Ectodermal cell (in vitro differentiated cells): ENCODE data around the gene RELL2.
"Not testable (repeated sequence)": the region's sequence is repeated elsewhere in the genome, so short reads cannot be mapped to it uniquely, and the experiment has no call there.

Experiments
- H3K27ac ChIP-seq: 2 replicates; pipeline ENCODE4 v1.7.0; 2013; ENCODE audit warnings: mild to moderate bottlenecking, low read depth, low read length; ENCODE audit not compliant: insufficient read depth, poor library complexity, severe bottlenecking
- H3K27me3 ChIP-seq: 2 replicates; pipeline ENCODE4 v1.7.0; 2013; ENCODE audit warnings: mild to moderate bottlenecking, low read length; ENCODE audit not compliant: insufficient read depth, control insufficient read depth, poor library complexity, severe bottlenecking
- H3K36me3 ChIP-seq: one replicate; pipeline ENCODE4 v1.7.0; 2013; ENCODE audit warnings: low read length; ENCODE audit not compliant: control insufficient read depth, insufficient read depth
- H3K4me1 ChIP-seq: one replicate; pipeline ENCODE4 v1.7.0; 2013; ENCODE audit warnings: low read length; ENCODE audit not compliant: control insufficient read depth, insufficient read depth
- H3K4me3 ChIP-seq: 2 replicates; pipeline ENCODE4 v1.7.0; 2013; ENCODE audit warnings: low read depth, low read length, control low read depth; ENCODE audit not compliant: insufficient read depth
- H3K9me3 ChIP-seq: 2 replicates; pipeline ENCODE4 v1.7.0; 2013; ENCODE audit warnings: mild to moderate bottlenecking, low read length, moderate library complexity; ENCODE audit not compliant: control insufficient read depth
- WGBS, 2 experiments: methylation state at CpG; one replicate each; pipeline ENCODE4 v1.1.7; 2013; ENCODE audit warnings: missing lambda C conversion rate in 2 of 2; 5-methylcytosine and 5-hydroxymethylcytosine counted together

The RELL2 gene

DNA sequence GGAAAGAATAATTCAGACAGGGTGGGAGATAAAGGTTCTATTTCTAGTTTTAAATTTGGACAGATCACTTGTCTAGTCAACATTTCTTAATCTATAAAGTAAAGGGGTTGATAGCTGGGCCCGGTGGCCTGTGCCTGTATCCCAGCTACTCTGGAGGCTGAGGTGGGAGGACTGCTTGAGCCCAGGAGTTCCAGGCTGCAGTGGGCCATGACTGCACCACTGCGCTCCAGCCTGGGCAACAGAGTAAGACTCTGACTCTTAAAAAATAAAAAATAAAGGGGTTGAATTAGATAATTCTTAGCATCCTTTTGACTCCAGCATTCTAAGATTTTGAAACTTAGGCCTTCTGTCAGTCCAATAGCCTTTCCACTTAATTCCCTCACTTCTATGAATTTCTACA, 28.8 kb upstream of the RELL2 start:
- H3K9me3 ChIP-seq: no peaks in the 10 kb centered on the region
- H3K27ac ChIP-seq: no peak overlapping the region
- 92 to 96% methylated on average over 2 of the region's 2 CpGs for WGBS, 2 experiments
- H3K4me1 ChIP-seq: peaks cover 7% of the 10 kb centered on the region
- no peaks in the 10 kb centered on the region for H3K27me3 ChIP-seq
- no peaks in the 10 kb centered on the region for H3K36me3 ChIP-seq
- H3K4me3 ChIP-seq: no peak overlapping the region

DNA sequence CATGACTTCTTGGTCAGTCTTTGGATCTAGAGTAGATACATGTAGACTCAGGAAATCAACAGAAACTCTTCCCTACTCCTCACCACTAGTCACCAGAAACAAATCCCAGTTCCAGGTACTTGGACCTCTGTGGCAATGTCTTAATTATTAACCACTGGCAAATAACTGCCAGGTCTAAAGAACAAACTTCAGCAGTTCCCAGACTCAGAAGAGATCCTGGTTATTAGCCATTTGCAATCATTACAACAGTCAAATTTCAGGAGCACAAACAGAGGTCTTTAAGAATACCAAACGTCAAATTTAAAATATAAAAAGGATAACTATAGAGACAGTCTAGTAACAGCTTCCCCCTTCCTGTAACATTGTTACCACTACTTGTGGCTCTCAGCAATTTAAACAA, 28.2 kb upstream of the RELL2 start:
- no peaks in the 10 kb centered on the region for H3K27me3 ChIP-seq
- no peak overlapping the region for H3K4me3 ChIP-seq
- peaks cover 10% of the 10 kb centered on the region for H3K4me1 ChIP-seq
- no peak overlapping the region for H3K27ac ChIP-seq
- H3K36me3 ChIP-seq: no peaks in the 10 kb centered on the region
- WGBS, 2 experiments: 100% methylated on average over 1 of the region's 1 CpG; no CpG with 5 or more reads in 1 of the 2 experiments
- H3K9me3 ChIP-seq: no peaks in the 10 kb centered on the region

DNA sequence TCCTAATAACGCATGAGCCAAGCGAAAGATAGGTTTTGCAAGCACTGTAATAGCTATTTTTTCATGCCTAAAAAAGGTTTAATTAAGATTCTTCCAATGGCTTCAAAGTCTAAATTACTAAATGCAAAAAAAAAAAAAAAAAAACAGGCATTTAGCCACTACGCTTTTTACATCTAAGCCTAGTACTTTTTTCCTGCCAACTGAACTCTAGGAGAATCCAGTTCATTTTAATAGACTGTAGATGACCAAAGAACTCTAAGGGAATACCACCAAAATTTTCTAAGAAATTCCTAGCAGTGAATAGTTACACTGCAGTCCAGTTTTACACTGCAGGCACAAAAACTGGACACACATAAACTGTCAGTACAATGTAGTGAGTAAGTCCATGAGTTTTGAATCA, 27.8 kb upstream of the RELL2 start:
- H3K27ac ChIP-seq: no peak overlapping the region
- WGBS, 2 experiments: 100% methylated on average over 3 of the region's 3 CpGs
- H3K4me3 ChIP-seq: no peak overlapping the region
- no peaks in the 10 kb centered on the region for H3K9me3 ChIP-seq
- no peaks in the 10 kb centered on the region for H3K27me3 ChIP-seq
- H3K36me3 ChIP-seq: no peaks in the 10 kb centered on the region
- peaks cover 12% of the 10 kb centered on the region for H3K4me1 ChIP-seq

DNA sequence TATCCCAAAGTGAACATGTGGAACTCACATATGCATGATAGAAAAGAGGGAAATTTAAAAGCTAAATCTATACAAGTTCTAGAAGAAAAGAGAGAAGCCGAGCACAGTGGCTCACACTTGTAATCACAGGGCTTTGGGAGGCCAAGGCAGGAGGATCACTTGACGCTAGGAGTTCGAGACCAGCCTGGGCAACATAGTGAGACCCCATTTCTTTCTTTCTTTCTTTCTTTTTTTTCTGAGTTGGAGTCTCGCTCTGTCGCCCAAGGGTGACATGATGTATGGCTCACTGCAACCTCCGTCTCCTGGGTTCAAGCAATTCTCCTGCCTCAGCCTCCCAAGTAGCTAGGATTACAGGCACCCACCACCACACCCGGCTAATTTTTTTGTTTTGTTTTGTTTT, 26.9 kb upstream of the RELL2 start:
- not testable (repeated sequence) for H3K4me1 ChIP-seq, H3K36me3 ChIP-seq, H3K4me3 ChIP-seq, H3K27ac ChIP-seq, H3K9me3 ChIP-seq, H3K27me3 ChIP-seq
- 88 to 95% methylated on average over 7 of the region's 7 CpGs for WGBS, 2 experiments

DNA sequence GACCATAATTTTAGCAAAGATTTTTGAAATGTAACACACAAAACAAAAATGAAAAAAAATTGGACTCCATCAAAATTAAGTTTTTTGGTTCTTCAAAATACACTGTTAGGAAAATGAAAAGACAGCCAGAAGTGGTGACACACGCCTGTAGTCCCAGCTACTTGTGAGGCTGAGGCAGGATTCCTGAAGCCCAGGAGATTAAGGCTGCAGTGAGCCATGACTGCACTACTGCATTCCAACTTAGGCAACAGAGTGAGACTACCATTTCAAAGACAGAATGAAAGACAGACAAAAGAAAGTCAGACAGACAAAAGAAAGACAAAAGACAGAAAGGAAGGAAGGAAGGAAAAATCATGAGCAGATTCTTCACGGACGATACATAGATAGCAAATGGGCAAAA, 25.5 kb upstream of the RELL2 start:
- WGBS, 2 experiments: 89 to 92% methylated on average over 3 of the region's 3 CpGs
- H3K4me1 ChIP-seq: peaks cover 10% of the 10 kb centered on the region
- H3K9me3 ChIP-seq: no peaks in the 10 kb centered on the region
- no peak overlapping the region for H3K4me3 ChIP-seq
- H3K27ac ChIP-seq: no peak overlapping the region
- H3K36me3 ChIP-seq: no peaks in the 10 kb centered on the region
- H3K27me3 ChIP-seq: no peaks in the 10 kb centered on the region

DNA sequence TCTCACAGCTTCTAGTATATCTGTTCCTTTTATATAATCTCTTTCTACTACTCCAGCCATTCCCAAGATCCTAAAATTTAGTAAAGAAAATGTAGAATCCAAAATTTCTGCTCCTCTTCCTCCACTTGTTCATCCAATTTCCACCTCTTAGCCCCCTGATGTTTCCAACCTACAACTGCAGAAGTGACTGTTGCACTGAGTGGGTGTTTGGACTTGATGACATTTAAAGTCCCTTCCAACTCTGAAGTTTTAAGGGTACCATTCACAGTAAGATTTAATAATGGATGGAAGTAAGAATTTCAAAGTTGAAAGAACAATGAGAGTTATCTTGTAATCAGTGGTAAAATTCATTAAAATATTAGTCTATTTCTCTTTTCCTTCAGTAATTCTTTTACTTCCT, 23.5 kb upstream of the RELL2 start:
- H3K36me3 ChIP-seq: no peaks in the 10 kb centered on the region
- H3K4me3 ChIP-seq: no peak overlapping the region
- H3K27me3 ChIP-seq: no peaks in the 10 kb centered on the region
- no peak overlapping the region for H3K27ac ChIP-seq
- peaks cover 20% of the 10 kb centered on the region for H3K4me1 ChIP-seq
- no peaks in the 10 kb centered on the region for H3K9me3 ChIP-seq

DNA sequence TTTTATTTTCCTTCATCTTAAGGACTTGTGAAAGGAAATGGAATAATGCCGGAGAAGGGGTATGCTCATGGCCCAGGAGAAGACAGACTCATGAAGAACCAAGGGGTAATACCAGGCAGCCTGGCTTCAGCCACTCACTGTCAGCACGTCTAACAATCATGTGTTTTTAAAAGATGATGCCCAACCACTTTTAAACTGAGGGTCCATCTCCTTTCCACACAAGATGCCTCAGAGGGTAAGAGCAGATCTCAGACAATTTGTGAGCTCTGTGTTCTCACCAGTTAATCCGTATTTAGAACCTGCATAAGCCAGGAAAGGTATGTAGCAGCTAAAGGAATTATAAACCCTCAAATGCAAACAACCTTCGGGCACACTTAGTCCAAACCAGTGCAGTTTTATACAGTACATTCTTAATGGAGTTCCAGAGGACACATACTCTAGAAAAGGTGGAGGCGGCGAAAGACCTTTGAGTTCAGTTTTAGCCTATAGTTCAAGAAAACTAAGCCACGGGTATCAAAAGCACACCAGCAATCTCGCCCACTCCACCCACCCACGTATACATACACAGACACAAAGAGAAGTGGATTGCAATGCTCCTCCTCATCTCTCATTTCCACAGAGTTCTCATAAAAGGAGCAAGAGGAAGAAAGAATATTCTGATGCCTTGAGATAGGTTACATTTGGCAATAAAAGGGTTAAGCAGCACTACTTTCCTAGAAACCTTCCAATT, 20.6 kb upstream of the RELL2 start:
- no peaks in the 10 kb centered on the region for H3K9me3 ChIP-seq
- H3K27me3 ChIP-seq: no peaks in the 10 kb centered on the region
- no peak overlapping the region for H3K27ac ChIP-seq
- peaks cover 20% of the 10 kb centered on the region for H3K4me1 ChIP-seq
- no peaks in the 10 kb centered on the region for H3K36me3 ChIP-seq
- WGBS, 2 experiments: 85 to 91% methylated on average over 8 to 9 of the region's 9 CpGs
- H3K4me3 ChIP-seq: no peak overlapping the region

DNA sequence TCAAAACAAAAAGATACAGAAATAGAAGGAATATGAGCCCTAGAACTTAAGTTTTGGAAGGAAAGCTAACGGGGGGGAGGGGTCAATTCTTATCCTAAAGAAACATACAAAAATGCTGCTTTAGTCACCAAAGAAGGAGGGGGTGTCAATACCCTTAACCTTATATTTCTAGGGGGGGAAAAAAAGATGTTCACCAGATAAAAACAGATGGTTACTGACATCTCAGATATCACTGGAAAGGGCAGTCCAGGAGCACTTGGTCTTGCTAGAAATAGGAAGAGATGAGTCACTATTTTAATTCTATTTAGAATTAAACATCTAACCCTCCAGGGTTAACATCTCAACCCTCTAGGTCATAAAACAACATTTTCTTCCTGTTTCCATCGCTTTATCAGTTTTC, 19.7 kb upstream of the RELL2 start:
- 89% methylated on average over 2 of the region's 2 CpGs; no CpG with 5 or more reads in 1 of the 2 experiments for WGBS, 2 experiments
- H3K4me1 ChIP-seq: peaks cover 20% of the 10 kb centered on the region
- H3K9me3 ChIP-seq: no peaks in the 10 kb centered on the region
- H3K4me3 ChIP-seq: peak overlapping the region; percentile 51
- no peak overlapping the region for H3K27ac ChIP-seq
- H3K36me3 ChIP-seq: no peaks in the 10 kb centered on the region
- H3K27me3 ChIP-seq: no peaks in the 10 kb centered on the region

DNA sequence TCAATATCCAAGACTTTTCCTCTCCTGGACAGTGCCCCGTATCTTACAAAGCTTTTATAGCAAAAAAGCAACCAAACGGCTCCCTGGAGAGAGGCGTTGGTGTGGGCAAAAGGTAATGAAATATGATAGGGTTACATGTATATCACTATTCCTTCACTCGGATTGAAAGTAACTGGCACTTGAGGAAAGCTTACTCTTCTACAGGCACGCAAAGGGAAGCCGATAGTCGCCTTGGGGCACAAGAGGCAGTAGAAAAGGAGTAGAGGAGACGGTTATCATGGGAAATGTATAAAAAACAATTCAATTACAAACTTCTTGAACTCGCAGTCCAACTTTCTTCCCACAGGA, 19.1 kb upstream of the RELL2 start:
- WGBS, 2 experiments: 24 to 43% methylated on average over 3 to 8 of the region's 9 CpGs
- Histone ChIP-seq H3K4me1 (peaks cover 20% of the 10 kb centered on the region), H3K27ac (no peak overlapping the region), H3K36me3 (no peaks in the 10 kb centered on the region), H3K4me3 (peak overlapping the region; percentile 51), H3K9me3 (no peaks in the 10 kb centered on the region), H3K27me3 (no peaks in the 10 kb centered on the region)

DNA sequence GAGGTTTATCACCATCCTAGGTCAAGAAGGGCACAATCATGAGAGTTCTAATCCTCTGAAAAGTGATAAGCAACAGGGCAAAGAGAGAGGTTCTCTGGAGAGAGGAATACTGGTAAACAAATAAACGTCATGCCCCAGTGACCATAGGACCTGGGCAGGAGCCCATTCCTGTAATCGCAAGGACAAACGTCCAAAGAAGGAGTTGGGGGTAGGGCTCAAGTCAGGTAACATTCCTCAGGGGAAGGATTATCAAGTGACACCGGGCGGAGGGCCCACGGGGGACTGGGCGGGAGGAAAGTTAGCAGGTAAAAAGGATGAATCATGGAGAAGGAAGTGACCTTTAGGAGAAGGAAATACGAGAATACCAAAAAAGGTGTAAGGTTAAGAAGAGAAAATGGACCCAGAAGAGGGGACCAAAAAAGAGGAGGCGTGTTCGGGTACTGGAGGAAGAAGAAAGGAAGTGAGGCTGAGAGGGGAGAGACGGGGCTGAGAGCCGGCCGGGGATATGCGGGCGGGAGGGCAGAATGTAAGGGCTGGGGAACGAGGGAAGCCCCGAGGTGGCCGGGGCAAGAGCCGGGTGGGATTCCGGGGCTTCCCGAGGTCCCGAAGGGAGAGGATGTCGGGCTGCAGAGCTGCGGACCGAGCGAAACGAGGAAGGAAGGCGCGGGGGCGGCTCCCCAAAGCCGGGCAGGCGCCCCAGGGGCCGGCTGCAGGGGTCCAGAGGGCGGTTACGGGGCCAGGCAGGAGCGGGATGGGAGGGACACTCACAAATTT, 18.6 kb upstream of the RELL2 start:
- no peaks in the 10 kb centered on the region for H3K27me3 ChIP-seq
- peaks cover 19% of the 10 kb centered on the region for H3K4me1 ChIP-seq
- peak overlapping the region; percentile 66 for H3K27ac ChIP-seq
- WGBS, 2 experiments: 0 to 1% methylated on average over 36 of the region's 36 CpGs
- H3K36me3 ChIP-seq: no peaks in the 10 kb centered on the region
- peak overlapping the region; percentile 51 for H3K4me3 ChIP-seq
- H3K9me3 ChIP-seq: no peaks in the 10 kb centered on the region
